ENCODE data around the gene STOX2. TPM values are rescaled to one million over a fixed set of nuclear protein-coding genes. Genes with fewer than 3 reads are reported as not detected.

STOX2 gene
- total and polyA plus RNA-seq, 2 donors (not counting 3 experiments of a cell fraction or from before 2014, with no cell fraction given), result 0.03 to 0.24 TPM

- intact Hi-C loops (cut with micrococcal nuclease), result no loop called here
- H3K9me1 ChIP-seq (replicated peaks; ENCODE audit: control insufficient read depth, extremely low read depth, insufficient read depth, low read length), result no peaks in the 10 kb centered on the region
- TF ChIP-seq EZH2 (IDR thresholded peaks at IDR 0.05; ENCODE audit: borderline replicate concordance, low read depth, low read length, severe bottlenecking) (no peak), MYC (IDR thresholded peaks at IDR 0.05; ENCODE audit: low read depth, low read length) (no peak), FOS (IDR thresholded peaks at IDR 0.05; ENCODE audit: borderline replicate concordance, insufficient read depth, low read length) (no peak), POLR2A (IDR thresholded peaks at IDR 0.05; ENCODE audit: low read depth, low read length) (no peak), GATA2 (IDR thresholded peaks at IDR 0.05; ENCODE audit: insufficient read depth, insufficient read length, low read depth, low read length) (no peak), POLR2AphosphoS5 (IDR thresholded peaks at IDR 0.05; ENCODE audit: insufficient read depth, low read depth, low read length) (no peak), JUN (IDR thresholded peaks at IDR 0.05; ENCODE audit: borderline replicate concordance, insufficient read depth, insufficient read length, low read depth) (no peak)
- TF ChIP-seq, protein P1, sequence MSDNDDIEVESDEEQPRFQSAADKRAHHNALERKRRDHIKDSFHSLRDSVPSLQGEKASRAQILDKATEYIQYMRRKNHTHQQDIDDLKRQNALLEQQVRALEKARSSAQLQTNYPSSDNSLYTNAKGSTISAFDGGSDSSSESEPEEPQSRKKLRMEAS (IDR thresholded peaks at IDR 0.05; ENCODE audit: insufficient read depth, insufficient read length), result no peak
- TF ChIP-seq, protein P2, sequence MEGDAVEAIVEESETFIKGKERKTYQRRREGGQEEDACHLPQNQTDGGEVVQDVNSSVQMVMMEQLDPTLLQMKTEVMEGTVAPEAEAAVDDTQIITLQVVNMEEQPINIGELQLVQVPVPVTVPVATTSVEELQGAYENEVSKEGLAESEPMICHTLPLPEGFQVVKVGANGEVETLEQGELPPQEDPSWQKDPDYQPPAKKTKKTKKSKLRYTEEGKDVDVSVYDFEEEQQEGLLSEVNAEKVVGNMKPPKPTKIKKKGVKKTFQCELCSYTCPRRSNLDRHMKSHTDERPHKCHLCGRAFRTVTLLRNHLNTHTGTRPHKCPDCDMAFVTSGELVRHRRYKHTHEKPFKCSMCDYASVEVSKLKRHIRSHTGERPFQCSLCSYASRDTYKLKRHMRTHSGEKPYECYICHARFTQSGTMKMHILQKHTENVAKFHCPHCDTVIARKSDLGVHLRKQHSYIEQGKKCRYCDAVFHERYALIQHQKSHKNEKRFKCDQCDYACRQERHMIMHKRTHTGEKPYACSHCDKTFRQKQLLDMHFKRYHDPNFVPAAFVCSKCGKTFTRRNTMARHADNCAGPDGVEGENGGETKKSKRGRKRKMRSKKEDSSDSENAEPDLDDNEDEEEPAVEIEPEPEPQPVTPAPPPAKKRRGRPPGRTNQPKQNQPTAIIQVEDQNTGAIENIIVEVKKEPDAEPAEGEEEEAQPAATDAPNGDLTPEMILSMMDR (IDR thresholded peaks at IDR 0.05; ENCODE audit: extremely low read depth in 1 of 2, insufficient read depth in 1 of 2, low read depth in 1 of 2, low read length in 2 of 2), result no peak
- H3K4me2 ChIP-seq (ENCODE audit: insufficient read depth, low read length), result no peak overlapping the region
- H3K27me3 ChIP-seq (ENCODE audit: control insufficient read depth in 2 of 2, insufficient read depth in 2 of 2, low read length in 2 of 2), result no peaks in the 10 kb centered on the region
- H3K79me2 ChIP-seq (ENCODE audit: control insufficient read depth, insufficient read depth, low read length), result no peaks in the 10 kb centered on the region
- no peaks in the 10 kb centered on the region for H3K9me3 ChIP-seq (replicated peaks; ENCODE audit: control insufficient read depth, insufficient read depth, low read length)
- no peaks in the 10 kb centered on the region for H4K20me1 ChIP-seq (replicated peaks; ENCODE audit: control insufficient read depth, extremely low read depth, insufficient read depth, low read length)
- CTCF ChIA-PET, result no interaction called here
- no peak for FAIRE-seq
- dilution Hi-C loops (cut with MboI; ENCODE audit: extremely low pct_ligation_motif_present, low sequenced_read_pairs), result no loop called here
- no peak overlapping the region for H2AFZ ChIP-seq (ENCODE audit: low read depth, low read length)
- no TSS peak for BruUV-seq (replicated peaks)
- H3K4me1 ChIP-seq (ENCODE audit: control insufficient read depth, extremely low read depth, insufficient read depth, low read length), result peaks cover 8% of the 10 kb centered on the region
- no peaks in the 10 kb centered on the region for H3K36me3 ChIP-seq (ENCODE audit: control insufficient read depth in 2 of 2, extremely low read depth in 1 of 2, insufficient read depth in 2 of 2, low read length in 2 of 2)
- no peak overlapping the region for H3K4me3 ChIP-seq (replicated peaks in 1 of 3; ENCODE audit: insufficient read depth in 1 of 3, low read depth in 1 of 3, low read length in 3 of 3)
- no peak overlapping the region for H3K9ac ChIP-seq (replicated peaks; ENCODE audit: extremely low read depth, insufficient read depth, low read length)
- no peak overlapping the region for H3K27ac ChIP-seq (ENCODE audit: insufficient read depth, low read depth, low read length)
- DNase-seq (ENCODE audit: low read depth, low spot score), result no peak
- POLR2A ChIA-PET, result no interaction called here
Observed at GRCh38 chr4:183873409-183874185, 31.5 kb upstream of the STOX2 start.
